Mesenchymal stem cell (in vitro differentiated cells and primary cell): ENCODE results near the gene ATP13A3.

Experiments used
- DNase-seq: peaks from one replicate; pipeline ENCODE4 v3.0.0-alpha.2; 2013
- H2AFZ ChIP-seq: one replicate; pipeline ENCODE4 v1.6.1; 2013; ENCODE audit warnings: low read depth, mild to moderate bottlenecking, control low read depth, inconsistent platforms, low read length, moderate library complexity
- H2AK5ac ChIP-seq: 2 replicates; pipeline ENCODE4 v1.6.1; 2013; ENCODE audit warnings: low read length, moderate library complexity, mild to moderate bottlenecking, inconsistent platforms; ENCODE audit not compliant: severe bottlenecking
- H2BK120ac ChIP-seq: one replicate; pipeline ENCODE4 v1.6.1; 2013; ENCODE audit warnings: low read depth, mild to moderate bottlenecking, inconsistent platforms, low read length, moderate library complexity
- H2BK12ac ChIP-seq, 2 experiments: one replicate each; pipeline ENCODE4 v1.6.1; 2013; ENCODE audit warnings: inconsistent platforms in 2 of 2, low read length in 2 of 2, mild to moderate bottlenecking in 2 of 2, moderate library complexity in 2 of 2, control low read depth in 1 of 2
- H2BK15ac ChIP-seq: one replicate; pipeline ENCODE4 v1.6.1; 2013; ENCODE audit warnings: mild to moderate bottlenecking, low read depth, inconsistent platforms; ENCODE audit not compliant: poor library complexity, severe bottlenecking
- H2BK5ac ChIP-seq: 2 replicates; pipeline ENCODE4 v1.6.1; 2013; ENCODE audit warnings: low read depth, mild to moderate bottlenecking, low read length, control low read depth, inconsistent platforms; ENCODE audit not compliant: poor library complexity, severe bottlenecking
- H3K14ac ChIP-seq, 2 experiments: one replicate each; pipeline ENCODE4 v1.6.1; 2013; ENCODE audit warnings: inconsistent platforms in 2 of 2, low read length in 2 of 2, control low read depth in 1 of 2, mild to moderate bottlenecking in 1 of 2, moderate library complexity in 1 of 2
- H3K18ac ChIP-seq, 2 experiments: one replicate each; pipeline ENCODE4 v1.6.1; 2013; ENCODE audit warnings: inconsistent platforms in 2 of 2, low read length in 2 of 2, control low read depth in 1 of 2, low read depth in 1 of 2, mild to moderate bottlenecking in 1 of 2
- H3K23ac ChIP-seq, 2 experiments: one replicate each; pipeline ENCODE4 v1.6.1; 2013; ENCODE audit warnings: inconsistent platforms in 2 of 2, low read length in 2 of 2, mild to moderate bottlenecking in 2 of 2, moderate library complexity in 2 of 2, control low read depth in 1 of 2
- H3K27ac ChIP-seq: 2 replicates; pipeline ENCODE4 v1.5.1; 2013; ENCODE audit warnings: mild to moderate bottlenecking, moderate library complexity, low read length, control low read depth, inconsistent platforms; ENCODE audit not compliant: poor library complexity, severe bottlenecking
- H3K27me3 ChIP-seq, 2 experiments: 2 replicates each; pipeline versions ENCODE4 v1.6.1 to v1.7.0; 2013; ENCODE audit warnings: low read length in 2 of 2, mild to moderate bottlenecking in 2 of 2, moderate library complexity in 2 of 2, control low read depth in 1 of 2, inconsistent platforms in 1 of 2; ENCODE audit not compliant: control insufficient read depth in 1 of 2, insufficient read depth in 1 of 2
- H3K36me3 ChIP-seq, 2 experiments: 2 replicates each; pipeline versions ENCODE4 v1.6.1 to v1.7.0; 2013; ENCODE audit warnings: low read length in 2 of 2, control low read depth in 1 of 2, inconsistent platforms in 1 of 2, low read depth in 1 of 2, mild to moderate bottlenecking in 1 of 2; ENCODE audit not compliant: insufficient read depth in 2 of 2, control insufficient read depth in 1 of 2
- H3K4ac ChIP-seq, 2 experiments: one replicate each; pipeline ENCODE4 v1.6.1; 2013; ENCODE audit warnings: inconsistent platforms in 2 of 2, low read length in 2 of 2, mild to moderate bottlenecking in 2 of 2, moderate library complexity in 2 of 2, control low read depth in 1 of 2, low read depth in 1 of 2
- H3K4me1 ChIP-seq: 2 replicates; pipeline ENCODE4 v1.6.1; 2013; ENCODE audit warnings: low read depth, low read length, control low read depth; ENCODE audit not compliant: control insufficient read depth, insufficient read depth
- H3K4me2 ChIP-seq: 2 replicates; pipeline ENCODE4 v1.6.1; 2013; ENCODE audit warnings: low read length, mild to moderate bottlenecking, inconsistent platforms; ENCODE audit not compliant: poor library complexity, severe bottlenecking
- H3K4me3 ChIP-seq, 2 experiments: 2 replicates each; pipeline versions ENCODE4 v1.5.1 to v1.7.0; 2013; ENCODE audit warnings: low read length in 2 of 2, mild to moderate bottlenecking in 2 of 2, control low read depth in 1 of 2, low read depth in 1 of 2; ENCODE audit not compliant: insufficient read depth in 1 of 2
- H3K79me1 ChIP-seq: replicated peaks from 2 replicates; pipeline ENCODE4 v1.6.1; 2013; ENCODE audit warnings: mild to moderate bottlenecking, control low read depth, low read length, inconsistent platforms; ENCODE audit not compliant: poor library complexity, severe bottlenecking
- H3K9ac ChIP-seq: 2 replicates; pipeline ENCODE4 v1.7.0; 2013; ENCODE audit warnings: mild to moderate bottlenecking, low read length, moderate library complexity
- H3K9me3 ChIP-seq: 2 replicates; pipeline ENCODE4 v1.7.0; 2013; ENCODE audit warnings: mild to moderate bottlenecking, low read length; ENCODE audit not compliant: control insufficient read depth
- H4K8ac ChIP-seq: one replicate; pipeline ENCODE4 v1.6.1; 2013; ENCODE audit warnings: inconsistent platforms, mild to moderate bottlenecking, low read length, moderate library complexity
- H4K91ac ChIP-seq: one replicate; pipeline ENCODE4 v1.6.1; 2013; ENCODE audit warnings: mild to moderate bottlenecking, low read length, inconsistent platforms
- WGBS: methylation state at CpG from one replicate; pipeline ENCODE4 v1.1.7; 2013; ENCODE audit warnings: mixed read lengths; 5-methylcytosine and 5-hydroxymethylcytosine counted together

The ATP13A3 gene

DNA sequence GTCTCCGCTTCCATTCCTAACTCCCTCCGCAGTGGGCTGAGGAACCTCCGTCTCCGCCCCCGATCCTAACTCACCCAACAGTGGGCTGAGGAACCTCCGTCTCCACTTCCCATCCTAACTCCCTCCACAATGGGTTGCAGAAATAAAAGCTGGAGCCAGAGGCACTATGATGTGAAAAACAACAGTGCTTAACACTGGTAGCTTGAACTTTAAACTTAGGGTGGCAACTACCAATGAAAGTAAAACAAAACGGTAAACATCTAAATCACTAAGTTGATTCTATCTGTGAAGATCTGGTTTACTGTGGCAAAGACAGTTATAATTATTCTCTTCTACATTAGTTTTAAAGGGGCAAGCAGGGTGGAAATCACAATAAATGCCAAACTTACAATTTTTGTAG, 61.8 kb downstream of the ATP13A3 start:
- Histone ChIP-seq H3K14ac (no peak overlapping the region), H2AK5ac (no peak overlapping the region), H3K9me3 (no peaks in the 10 kb centered on the region), H3K4me3 (no peak overlapping the region), H2BK12ac (no peak overlapping the region), H2AFZ (no peak overlapping the region), H2BK120ac (no peak overlapping the region), H3K23ac (no peak overlapping the region), H3K27me3 (no peaks in the 10 kb centered on the region), H3K4me2 (no peak overlapping the region), H2BK15ac (no peak overlapping the region), H3K36me3 (peaks cover 8 to 88% of the 10 kb centered on the region in 2 experiments), H3K9ac (no peak overlapping the region), H4K91ac (no peak overlapping the region), H3K27ac (no peak overlapping the region), H2BK5ac (no peak overlapping the region), H4K8ac (no peak overlapping the region), H3K79me1 (peaks cover 1% of the 10 kb centered on the region), H3K4ac (no peak overlapping the region), H3K18ac (no peak overlapping the region), H3K4me1 (no peaks in the 10 kb centered on the region)
- no peak for DNase-seq
- WGBS = 95% methylated on average over 5 of the region's 7 CpGs

DNA sequence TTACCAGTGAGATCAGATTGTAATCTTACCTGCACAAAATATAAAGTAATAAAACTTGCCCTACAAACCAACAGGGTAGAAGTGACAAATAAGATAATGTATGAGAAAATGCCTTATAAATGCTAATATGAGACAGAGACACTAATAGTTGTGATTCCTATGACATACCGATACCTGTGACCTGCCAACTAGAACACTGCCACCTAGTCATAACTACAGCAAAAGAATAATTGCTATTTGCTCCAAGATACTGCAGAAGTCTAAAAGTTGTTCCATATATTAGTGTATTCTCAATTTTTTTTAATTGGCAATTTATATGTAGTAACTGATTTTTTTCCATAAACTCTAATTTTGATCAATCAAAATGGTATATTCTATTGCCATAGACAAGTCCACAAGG, 62.4 kb downstream of the ATP13A3 start:
- Histone ChIP-seq H4K8ac (no peak overlapping the region), H3K9ac (no peak overlapping the region), H3K79me1 (peaks cover 1% of the 10 kb centered on the region), H3K14ac (no peak overlapping the region), H2BK5ac (no peak overlapping the region), H3K36me3 (peaks cover 8 to 88% of the 10 kb centered on the region in 2 experiments), H2AFZ (no peak overlapping the region), H2BK120ac (no peak overlapping the region), H3K4ac (no peak overlapping the region), H3K27ac (no peak overlapping the region), H3K4me2 (no peak overlapping the region), H3K4me3 (no peak overlapping the region), H2AK5ac (no peak overlapping the region), H2BK12ac (no peak overlapping the region), H3K4me1 (no peaks in the 10 kb centered on the region), H4K91ac (no peak overlapping the region), H3K18ac (no peak overlapping the region), H3K23ac (no peak overlapping the region), H3K27me3 (no peaks in the 10 kb centered on the region), H3K9me3 (no peaks in the 10 kb centered on the region), H2BK15ac (no peak overlapping the region)
- DNase-seq = no peak
- whole genome bisulfite sequencing = 100% methylated on average over 1 of the region's 1 CpG

DNA sequence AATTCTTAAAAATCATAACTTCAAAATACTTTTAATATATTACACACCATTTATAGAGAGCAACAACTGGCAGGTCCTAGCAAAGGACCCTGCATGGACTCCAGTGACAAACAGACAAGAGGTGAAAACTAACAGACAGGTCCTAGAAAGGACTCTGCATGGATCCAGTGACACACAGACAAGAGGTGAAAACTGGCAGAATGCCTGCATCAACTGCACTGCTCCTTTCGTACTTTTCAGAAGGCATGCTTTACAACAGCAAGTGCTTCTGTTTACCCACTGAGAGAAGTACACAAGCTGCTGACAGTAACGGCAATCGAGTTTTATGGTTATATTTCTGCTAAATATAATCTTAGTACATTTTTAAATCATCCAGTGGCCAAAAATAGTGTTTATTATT, 63.5 kb downstream of the ATP13A3 start:
- Histone ChIP-seq H2BK5ac (no peak overlapping the region), H2AFZ (no peak overlapping the region), H4K8ac (no peak overlapping the region), H4K91ac (no peak overlapping the region), H3K27me3 (no peaks in the 10 kb centered on the region), H3K4ac (no peak overlapping the region), H3K23ac (no peak overlapping the region), H3K4me3 (no peak overlapping the region), H2BK12ac (no peak overlapping the region), H3K9me3 (no peaks in the 10 kb centered on the region), H3K4me1 (no peaks in the 10 kb centered on the region), H3K36me3 (peaks cover 8 to 88% of the 10 kb centered on the region in 2 experiments), H3K9ac (no peak overlapping the region), H3K14ac (no peak overlapping the region), H2AK5ac (no peak overlapping the region), H3K18ac (no peak overlapping the region), H3K79me1 (peaks cover 1% of the 10 kb centered on the region), H3K27ac (no peak overlapping the region), H3K4me2 (no peak overlapping the region), H2BK15ac (no peak overlapping the region), H2BK120ac (no peak overlapping the region)
- peak; percentile 38 for DNase-seq
- 43% methylated on average over 1 of the region's 3 CpGs for WGBS

DNA sequence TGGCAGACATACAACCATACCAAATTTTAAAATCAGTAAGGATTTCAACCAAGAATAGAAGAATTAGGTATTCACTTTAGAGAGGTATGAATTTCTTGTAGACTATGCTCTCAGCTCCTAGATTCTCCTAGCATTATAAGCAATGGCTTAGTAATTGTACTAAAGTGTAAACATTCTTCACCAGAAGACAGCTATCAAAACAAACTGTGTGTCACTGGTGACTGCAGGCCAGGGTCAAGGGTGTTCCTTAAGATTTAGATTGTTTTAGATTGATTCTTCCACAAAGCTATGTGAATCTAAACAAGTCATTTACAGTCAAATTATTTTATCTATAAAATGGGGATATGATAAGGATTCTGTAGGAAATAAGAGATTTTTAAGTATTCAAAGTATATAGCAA, 64.6 kb downstream of the ATP13A3 start:
- Histone ChIP-seq H4K91ac (no peak overlapping the region), H3K23ac (no peak overlapping the region), H2BK120ac (no peak overlapping the region), H2BK15ac (no peak overlapping the region), H3K36me3 (peaks cover 8 to 91% of the 10 kb centered on the region in 2 experiments), H2BK12ac (no peak overlapping the region), H3K27ac (no peak overlapping the region), H3K79me1 (peaks cover 1% of the 10 kb centered on the region), H3K14ac (no peak overlapping the region), H3K18ac (no peak overlapping the region), H3K4me3 (no peak overlapping the region), H3K4ac (no peak overlapping the region), H3K27me3 (no peaks in the 10 kb centered on the region), H3K9me3 (no peaks in the 10 kb centered on the region), H4K8ac (no peak overlapping the region), H3K4me2 (no peak overlapping the region), H2AK5ac (no peak overlapping the region), H3K9ac (peak overlapping the region; percentile 24), H2AFZ (no peak overlapping the region), H2BK5ac (no peak overlapping the region), H3K4me1 (no peaks in the 10 kb centered on the region)
- DNase-seq = peak; percentile 78
